CD14-positive monocyte (primary cell): ENCODE measurements around the gene DRGX. TPM values are rescaled to one million over a fixed set of nuclear protein-coding genes. Genes with fewer than 3 reads are reported as not detected.

Experiments used
- DNase-seq, 3 donors: peaks; one replicate each; pipeline ENCODE4 v3.0.0-alpha.2; 2011 to 2022
- H2AFZ ChIP-seq: 2 replicates; pipeline ENCODE4 v1.6.0; 2012; ENCODE audit warnings: mild to moderate bottlenecking, low read depth, low read length, inconsistent platforms; ENCODE audit not compliant: insufficient read depth, poor library complexity, severe bottlenecking
- H3K27ac ChIP-seq, 2 donors: 1 replicate in 1 of 2; 2 replicates in 1 of 2; pipeline ENCODE4 v1.5.1; 2012 to 2013; ENCODE audit warnings: low read length in 2 of 2, control low read depth in 1 of 2, inconsistent platforms in 1 of 2, low read depth in 1 of 2, mild to moderate bottlenecking in 1 of 2
- H3K27me3 ChIP-seq, 2 donors: one replicate each; pipeline versions ENCODE4 v1.6.0 to v1.6.1; 2011 to 2013; ENCODE audit warnings: low read length in 2 of 2; ENCODE audit not compliant: control insufficient read depth in 2 of 2, insufficient read depth in 2 of 2
- H3K36me3 ChIP-seq, 2 donors: replicated peaks in 1 of 2; 1 replicate in 1 of 2; 2 replicates in 1 of 2; pipeline versions ENCODE4 v1.5.1 to v1.6.1; 2012 to 2013; ENCODE audit warnings: low read length in 2 of 2, control low read depth in 1 of 2, inconsistent platforms in 1 of 2, mild to moderate bottlenecking in 1 of 2; ENCODE audit not compliant: insufficient read depth in 2 of 2, control insufficient read depth in 1 of 2
- H3K4me1 ChIP-seq, 2 donors: 1 replicate in 1 of 2; 2 replicates in 1 of 2; pipeline versions ENCODE4 v1.5.1 to v1.6.1; 2012 to 2013; ENCODE audit warnings: low read length in 2 of 2, control low read depth in 1 of 2, inconsistent platforms in 1 of 2, mild to moderate bottlenecking in 1 of 2, moderate library complexity in 1 of 2; ENCODE audit not compliant: insufficient read depth in 2 of 2, control insufficient read depth in 1 of 2
- H3K4me2 ChIP-seq: replicated peaks from 2 replicates; pipeline ENCODE3; 2012; ENCODE audit warnings: low read length, moderate library complexity, mild to moderate bottlenecking; ENCODE audit not compliant: poor library complexity, severe bottlenecking; ENCODE audit errors: extremely low read depth
- H3K4me3 ChIP-seq, 3 experiments: fragments of 200-600 bp in 1 of 3; sonication (generic) in 1 of 3; replicated peaks in 1 of 3; 1 replicate in 2 of 3; 2 replicates in 1 of 3; pipeline ENCODE4 v1.5.1; 2011 to 2013; ENCODE audit warnings: low read length in 3 of 3, mild to moderate bottlenecking in 3 of 3, control low read depth in 2 of 3, low read depth in 2 of 3, inconsistent platforms in 1 of 3, moderate library complexity in 1 of 3
- H3K79me2 ChIP-seq: 2 replicates; pipeline ENCODE4 v1.6.0; 2012; ENCODE audit warnings: mild to moderate bottlenecking, control low read depth, inconsistent platforms, low read length, moderate library complexity; ENCODE audit not compliant: insufficient read depth
- H3K9ac ChIP-seq: 2 replicates; pipeline ENCODE4 v1.6.0; 2017; ENCODE audit warnings: low read length, mild to moderate bottlenecking; ENCODE audit not compliant: insufficient read depth, poor library complexity, severe bottlenecking
- H3K9me3 ChIP-seq, 2 donors: replicated peaks in 1 of 2; 1 replicate in 1 of 2; 2 replicates in 1 of 2; pipeline versions ENCODE4 v1.5.1 to v1.6.1; 2012 to 2013; ENCODE audit warnings: low read length in 2 of 2, control low read depth in 1 of 2; ENCODE audit not compliant: control insufficient read depth in 1 of 2, insufficient read depth in 1 of 2
- H4K20me1 ChIP-seq: 2 replicates; pipeline ENCODE4 v1.6.0; 2012; ENCODE audit warnings: mild to moderate bottlenecking, low read length, control low read depth, moderate library complexity; ENCODE audit not compliant: insufficient read depth
- H3K27ac Mint-ChIP-seq, 7 donors: one replicate each; pipeline ENCODE4 v1.8.0; 2020; ENCODE audit warnings: mild to moderate bottlenecking in 7 of 7, mixed read lengths in 7 of 7, moderate library complexity in 6 of 7, inconsistent platforms in 2 of 7
- H3K27me3 Mint-ChIP-seq, 3 donors: one replicate each; pipeline ENCODE4 v1.8.0; 2021 to 2022; ENCODE audit warnings: low read depth in 3 of 3, mild to moderate bottlenecking in 3 of 3, mixed read lengths in 3 of 3, moderate library complexity in 3 of 3, inconsistent platforms in 1 of 3
- H3K36me3 Mint-ChIP-seq, 2 donors: one replicate each; pipeline ENCODE4 v1.8.0; 2020; ENCODE audit warnings: mixed read lengths in 2 of 2, inconsistent platforms in 1 of 2, mild to moderate bottlenecking in 1 of 2
- H3K4me1 Mint-ChIP-seq: one replicate; pipeline ENCODE4 v1.8.0; 2020; ENCODE audit warnings: mild to moderate bottlenecking, mixed read lengths
- H3K4me3 Mint-ChIP-seq, 2 donors: one replicate each; pipeline ENCODE4 v1.8.0; 2020; ENCODE audit warnings: mild to moderate bottlenecking in 2 of 2, mixed read lengths in 2 of 2, moderate library complexity in 1 of 2
- H3K9me3 Mint-ChIP-seq, 7 donors: one replicate each; pipeline ENCODE4 v1.8.0; 2020 to 2022; ENCODE audit warnings: mixed read lengths in 7 of 7, mild to moderate bottlenecking in 6 of 7, moderate library complexity in 6 of 7, inconsistent platforms in 2 of 7
- CTCF ChIP-seq: fragments of 200-600 bp; IDR thresholded peaks from one replicate; pipeline ENCODE4 v1.8.0; 2022; ENCODE audit warnings: antibody characterized with exemption, mild to moderate bottlenecking
- WGBS: methylation state at CpG from one replicate; pipeline ENCODE4 v1.1.5; 2013; ENCODE audit warnings: missing lambda C conversion rate; ENCODE audit not compliant: insufficient coverage; 5-methylcytosine and 5-hydroxymethylcytosine counted together
- intact Hi-C, 2 donors: fragments of 100-400 bp; cut with micrococcal nuclease; formaldehyde crosslinking; loops; one replicate each; pipeline versions ENCODE4 v1.15.0 to v1.15.1; 2023
- polyA plus RNA-seq, 3 donors: library from polyadenylated mRNA; depleted of rRNA in 1 of 3; unstranded in 2 of 3; stranded (reverse) in 1 of 3; fragments of 300-500 nt in 2 of 3; fragments of >200 nt in 1 of 3; fragmentation: Illumina TruSeq in 2 of 3; gene quantifications; 1 replicate in 2 of 3; 2 replicates in 1 of 3; pipeline ENCODE4 v1.2.3, GENCODE V29; 2012 to 2021

Gene DRGX
- polyA plus RNA-seq, 3 donors: not detected

- H3K4me3 ChIP-seq: peak overlapping the region in 1 of 3 experiments; percentile 2
- peaks cover 0 to 4% of the 10 kb centered on the region in 2 donors for H3K36me3 Mint-ChIP-seq
- no peak for TF ChIP-seq CTCF
- no peak overlapping the region for H3K27ac Mint-ChIP-seq
- no peak overlapping the region for H2AFZ ChIP-seq
- no peaks in the 10 kb centered on the region for H3K36me3 ChIP-seq
- peak; percentile 48 to 63 (median 56) for DNase-seq
- no peaks in the 10 kb centered on the region for H4K20me1 ChIP-seq
- H3K4me1 Mint-ChIP-seq: peaks cover 19% of the 10 kb centered on the region
- H3K9ac ChIP-seq: no peak overlapping the region
- 2% methylated on average over 59 of the region's 72 CpGs for WGBS
- intact Hi-C loops: no loop called here
- peak overlapping the region in 1 of 2 donors; percentile 78 for H3K4me3 Mint-ChIP-seq
- peaks cover 68 to 83% of the 10 kb centered on the region in 2 donors for H3K27me3 ChIP-seq
- H3K4me2 ChIP-seq: peak overlapping the region; percentile 42
- H3K9me3 Mint-ChIP-seq: peaks cover 0 to 28% (median 9%) of the 10 kb centered on the region in 7 donors
- peaks cover 9 to 40% of the 10 kb centered on the region in 2 donors for H3K9me3 ChIP-seq
- peaks cover 12 to 16% of the 10 kb centered on the region in 2 donors for H3K4me1 ChIP-seq
- no peak overlapping the region for H3K27ac ChIP-seq
- peaks cover 75 to 92% (median 86%) of the 10 kb centered on the region in 3 donors for H3K27me3 Mint-ChIP-seq
- H3K79me2 ChIP-seq: no peaks in the 10 kb centered on the region
Observed at GRCh38 chr10:49398000-49398861, 2.3 kb upstream of the DRGX start.

GRCh38 chr10:49397036-49397999 lies 1.4 kb upstream of the DRGX start:
- no peak for TF ChIP-seq CTCF
- H3K27ac ChIP-seq: no peak overlapping the region
- no peaks in the 10 kb centered on the region for H4K20me1 ChIP-seq
- peak overlapping the region in 1 of 3 experiments; percentile 2 for H3K4me3 ChIP-seq
- peaks cover 12 to 16% of the 10 kb centered on the region in 2 donors for H3K4me1 ChIP-seq
- no peak for DNase-seq
- Mint-ChIP-seq H3K4me3 (peak overlapping the region in 1 of 2 donors; percentile 78), H3K36me3 (peaks cover 0 to 4% of the 10 kb centered on the region in 2 donors), H3K4me1 (peaks cover 19% of the 10 kb centered on the region), H3K27me3 (peaks cover 80 to 98% (median 85%) of the 10 kb centered on the region in 3 donors), H3K9me3 (peaks cover 0 to 28% (median 9%) of the 10 kb centered on the region in 7 donors), H3K27ac (no peak overlapping the region)
- no peak overlapping the region for H3K4me2 ChIP-seq
- 4% methylated on average over 60 of the region's 61 CpGs for WGBS
- H3K79me2 ChIP-seq: no peaks in the 10 kb centered on the region
- peaks cover 9 to 40% of the 10 kb centered on the region in 2 donors for H3K9me3 ChIP-seq
- H2AFZ ChIP-seq: no peak overlapping the region
- no peaks in the 10 kb centered on the region for H3K36me3 ChIP-seq
- intact Hi-C loops: no loop called here
- H3K27me3 ChIP-seq: peaks cover 73 to 92% of the 10 kb centered on the region in 2 donors
- H3K9ac ChIP-seq: no peak overlapping the region
